HepG2 (cell line): ENCODE results near the gene TIMM13. TPM values are rescaled to one million over a fixed set of nuclear protein-coding genes. Genes with fewer than 3 reads are reported as not detected.
A peak's percentile ranks its signal among the peaks of the same experiment; 100 is the strongest.

Experiments used
- ATAC-seq: fragments of 200-7000 bp; cut with Tn5 transposase; 3 replicates; pipeline ENCODE4 v1.9.1; 2020; ENCODE audit warnings: mild to moderate bottlenecking, moderate library complexity
- BruUV-seq: library from RNA; stranded (reverse); fragments of 400-500 nt; replicated peaks from 2 replicates; lab custom pipeline; 2021; lab: Mats Ljungman, UMichigan
- CTCF ChIA-PET: fragments of 300-600 bp; formaldehyde crosslinking; extraction: SDS; loops from one replicate; lab custom pipeline; 2021; ENCODE audit warnings: low total read pairs, inconsistent platforms, low intra/inter-chr PET ratio; lab: Yijun Ruan, JAX
- POLR2A ChIA-PET: fragments of 350-600 bp; sonication (Branson Sonifier 250); formaldehyde crosslinking; loops from one replicate; lab custom pipeline; 2020; ENCODE audit warnings: antibody characterized with exemption, inconsistent platforms; lab: Yijun Ruan, JAX
- DNase-seq: peaks from one replicate; pipeline ENCODE4 v3.0.0-alpha.2; 2015; ENCODE audit warnings: low spot score
- FAIRE-seq: peaks from 3 replicates; lab custom pipeline; 2011; peaks lifted over from hg19 to GRCh38; lab: Jason Lieb, UNC
- H2AFZ ChIP-seq: one replicate; pipeline ENCODE4 v1.6.1; 2011; ENCODE audit warnings: low read length, inconsistent platforms
- H3K27ac ChIP-seq: fragments of 300-600 bp; 3 replicates; pipeline ENCODE4 v1.8.0; 2011; ENCODE audit warnings: mixed run types, mild to moderate bottlenecking, mixed read lengths, low read length, inconsistent platforms; ENCODE audit not compliant: insufficient read depth; ENCODE audit errors: extremely low read length
- H3K27me3 ChIP-seq, 2 experiments: fragments of 200-600 bp in 1 of 2; 2 replicates in 1 of 2; 3 replicates in 1 of 2; pipeline versions ENCODE4 v1.6.0 to v1.8.0; 2011; ENCODE audit warnings: low read length in 2 of 2, mild to moderate bottlenecking in 2 of 2, moderate library complexity in 2 of 2, inconsistent platforms in 1 of 2; ENCODE audit not compliant: insufficient read depth in 2 of 2, control insufficient read depth in 1 of 2
- H3K36me3 ChIP-seq, 2 experiments: fragments of 200-600 bp in 1 of 2; replicated peaks in 1 of 2; 2 replicates in 1 of 2; 3 replicates in 1 of 2; pipeline versions ENCODE4 v1.5.1 to v1.8.0; 2011; ENCODE audit warnings: low read length in 2 of 2, inconsistent platforms in 1 of 2; ENCODE audit not compliant: insufficient read depth in 2 of 2, control insufficient read depth in 1 of 2
- H3K4me1 ChIP-seq: 2 replicates; pipeline ENCODE4 v1.5.1; 2012; ENCODE audit warnings: low read length, inconsistent platforms; ENCODE audit not compliant: insufficient read depth
- H3K4me2 ChIP-seq: 2 replicates; pipeline ENCODE4 v1.6.0; 2011; ENCODE audit warnings: low read depth, low read length, inconsistent platforms
- H3K4me3 ChIP-seq, 3 experiments: fragments of 200-600 bp in 1 of 3; sonication (generic), shearing (Covaris generic) in 1 of 3; replicated peaks in 1 of 3; 2 replicates each; pipeline ENCODE4 v1.5.1; 2011 to 2016; ENCODE audit warnings: low read length in 3 of 3, inconsistent platforms in 2 of 3, low read depth in 2 of 3, mild to moderate bottlenecking in 2 of 3, control low read depth in 1 of 3, mixed read lengths in 1 of 3; ENCODE audit not compliant: insufficient read depth in 1 of 3
- H3K79me2 ChIP-seq: one replicate; pipeline ENCODE4 v1.6.1; 2011; ENCODE audit warnings: low read length, inconsistent platforms; ENCODE audit not compliant: insufficient read depth
- H3K9ac ChIP-seq: 2 replicates; pipeline ENCODE4 v1.6.0; 2011; ENCODE audit warnings: mild to moderate bottlenecking, low read depth, low read length, inconsistent platforms; ENCODE audit not compliant: insufficient read depth
- H3K9me3 ChIP-seq: 2 replicates; pipeline ENCODE4 v1.5.1; 2012; ENCODE audit warnings: mild to moderate bottlenecking, low read length
- H4K20me1 ChIP-seq: 2 replicates; pipeline ENCODE4 v1.6.0; 2011; ENCODE audit warnings: inconsistent platforms, mild to moderate bottlenecking, low read length, moderate library complexity; ENCODE audit not compliant: insufficient read depth
- CEBPZ ChIP-seq: IDR thresholded peaks from 2 replicates; pipeline ENCODE4 v1.6.1; 2012; ENCODE audit warnings: low read length, improper control_type of control experiment
- DPF2 ChIP-seq: sonication (generic); formaldehyde crosslinking; IDR thresholded peaks from 2 replicates; pipeline ENCODE4 v1.4.0; 2020; ENCODE audit warnings: mild to moderate bottlenecking, low read depth, missing genetic modification reagents, borderline replicate concordance
- EZH2 ChIP-seq: conservative IDR thresholded peaks from 2 replicates; pipeline ENCODE4 v1.6.1; 2012; ENCODE audit warnings: mild to moderate bottlenecking, low read depth, low read length, moderate library complexity
- HIVEP1 ChIP-seq: sonication (generic); formaldehyde crosslinking; IDR thresholded peaks from 2 replicates; pipeline ENCODE4 v1.4.0; 2020; ENCODE audit warnings: mild to moderate bottlenecking, missing genetic modification reagents
- HMGXB3 ChIP-seq: sonication (generic); formaldehyde crosslinking; IDR thresholded peaks from 2 replicates; pipeline ENCODE4 v1.4.0; 2020; ENCODE audit warnings: missing genetic modification reagents, borderline replicate concordance
- PRDM4 ChIP-seq: sonication (generic); formaldehyde crosslinking; IDR thresholded peaks from 2 replicates; pipeline ENCODE4 v1.9.0; 2021; ENCODE audit warnings: missing genetic modification reagents, borderline replicate concordance
- SMC3 ChIP-seq: IDR thresholded peaks from 2 replicates; pipeline ENCODE4 v1.6.1; 2011; ENCODE audit warnings: low read length, improper control_type of control experiment
- U2AF2 ChIP-seq: fragments of 200-400 bp; formaldehyde crosslinking; IDR thresholded peaks from 2 replicates; pipeline ENCODE4 v1.6.1; 2017; ENCODE audit warnings: low read depth, mild to moderate bottlenecking, low read length
- ZBTB8A ChIP-seq: sonication (generic); formaldehyde crosslinking; IDR thresholded peaks from 2 replicates; pipeline ENCODE4 v1.4.0; 2020; ENCODE audit warnings: mild to moderate bottlenecking, low read depth, missing genetic modification reagents, borderline replicate concordance
- ZNF326 ChIP-seq: sonication (generic); formaldehyde crosslinking; IDR thresholded peaks from 2 replicates; pipeline ENCODE4 v1.4.0; 2020; ENCODE audit warnings: missing genetic modification reagents, borderline replicate concordance
- ZNF720 ChIP-seq: sonication (generic); formaldehyde crosslinking; IDR thresholded peaks from 2 replicates; pipeline ENCODE4 v1.4.0; 2020; ENCODE audit warnings: missing genetic modification reagents
- ZSCAN22 ChIP-seq: sonication (generic); formaldehyde crosslinking; IDR thresholded peaks from 2 replicates; pipeline ENCODE4 v1.4.0; 2020; ENCODE audit warnings: mild to moderate bottlenecking, missing genetic modification reagents
- WGBS: methylation state at CpG from one replicate; pipeline ENCODE4 v1.1.6; 2017; ENCODE audit warnings: low lambda C conversion rate; 5-methylcytosine and 5-hydroxymethylcytosine counted together
- in situ Hi-C: cut with HindIII; loops from 2 replicates; pipeline ENCODE4 v1.10.0; 2017; ENCODE audit warnings: low pct_unique_long_range_greater_than_20kb; ENCODE audit not compliant: extremely low pct_ligation_motif_present
- intact Hi-C: fragments of 100-400 bp; cut with micrococcal nuclease; formaldehyde crosslinking; loops from one replicate; pipeline ENCODE4 v1.10.0; 2022; ENCODE audit not compliant: unreplicated experiment
- polyA plus RNA-seq, 8 experiments: library from polyadenylated mRNA; depleted of rRNA in 3 of 8; stranded (reverse) in 7 of 8; unstranded in 1 of 8; fragments of >200 nt; fragmentation: Illumina TruSeq in 4 of 8; extraction: Trizol in 4 of 8; gene quantifications; 2 replicates each; pipeline versions ENCODE4 v1.2.1 to v1.2.3, GENCODE V29; 2011 to 2016; ENCODE audit warnings: low read depth in 4 of 8, missing spikeins in 1 of 8, mixed read lengths in 1 of 8; ENCODE audit not compliant: insufficient read depth in 1 of 8
- total RNA-seq, 5 experiments: library from RNA; depleted of rRNA; stranded (reverse); fragments of >200 nt; fragmentation: Illumina TruSeq; extraction: Trizol; gene quantifications; 2 replicates each; pipeline ENCODE4 v1.2.3, GENCODE V29; 2016; ENCODE audit warnings: low read depth in 1 of 5

TIMM13 gene
- total and polyA plus RNA-seq, 2 of the 13 experiments (the other 11 are each of a cell fraction or from before 2014, with no cell fraction given), result 48.4 to 108 TPM

- Histone ChIP-seq H3K4me1 (peaks cover 49% of the 10 kb centered on the region), H3K27me3 (peaks cover 2 to 9% of the 10 kb centered on the region in 2 experiments; a peak in 3 of 5 replicates), H3K36me3 (no peaks in the 10 kb centered on the region), H4K20me1 (no peaks in the 10 kb centered on the region), H3K4me3 (no peak overlapping the region), H3K4me2 (no peak overlapping the region; the same call in 1 of the 2 replicates), H3K27ac (no peak overlapping the region), H2AFZ (no peak overlapping the region), H3K9ac (no peak overlapping the region), H3K79me2 (no peaks in the 10 kb centered on the region), H3K9me3 (no peaks in the 10 kb centered on the region)
- POLR2A ChIA-PET, result interaction anchor here (0.7 to 5.9 kb wide), 3 partner anchors 22 to 105 kb away, joined by 3 to 92 read pairs (median 3); partner anchors contain the start of gene TIMM13
- CTCF ChIA-PET, result interaction anchor here (0.7 kb wide), 1 partner anchor 58 kb away, joined by 3 read pairs; no protein-coding TSS in a partner anchor
- intact Hi-C loops (no loop called here), in situ Hi-C loops (no loop called here)
- ATAC-seq (no peak), FAIRE-seq (peak; percentile 82), DNase-seq (peak; percentile 72)
- BruUV-seq, result no TSS peak
- 5% methylated on average over 10 of the region's 10 CpGs for WGBS
- TF ChIP-seq ZSCAN22 (no peak), HIVEP1 (CRISPR knock-in tag) (no peak), HMGXB3 (no peak), ZBTB8A (no peak), PRDM4 (CRISPR knock-in tag) (no peak), DPF2 (CRISPR knock-in tag) (no peak), ZNF326 (CRISPR knock-in tag) (no peak), EZH2 (no peak), ZNF720 (CRISPR knock-in tag) (no peak), CEBPZ (no peak), SMC3 (peak; percentile 61), U2AF2 (no peak)
Observed at GRCh38 chr19:2391118-2391725, 36.2 kb downstream of the TIMM13 start.
